GM10847 (cell line): ENCODE data around the gene OR8J1.

Source experiments
- POLR2A ChIP-seq: IDR thresholded peaks from 2 replicates; pipeline ENCODE4 v1.6.1; 2011; ENCODE audit not compliant: insufficient read length; ENCODE audit errors: extremely low read depth

The OR8J1 gene

GRCh38 chr11:56353991-56354390, at the start of gene OR8J1:
OR8J1 (plus strand) TSS chr11:56354291; CDS start chr11:56360247, 5,956 bp downstream.
- no peak for TF ChIP-seq POLR2A

GRCh38 chr11:56307836-56308235, 46.3 kb upstream of the OR8J1 start:
- no peak for TF ChIP-seq POLR2A

- TF ChIP-seq POLR2A: no peak
Measured at GRCh38 chr11:56314844-56315243, 39.2 kb upstream of the OR8J1 start, which contains the start of gene OR8K3. OR8K3 (plus strand) TSS chr11:56315144; CDS start chr11:56318307, 3,163 bp downstream.

- no peak for TF ChIP-seq POLR2A
Measured at GRCh38 chr11:56331861-56332491, 22.1 kb upstream of the OR8J1 start.

- no peak for TF ChIP-seq POLR2A
Measured at GRCh38 chr11:56333156-56333555, 20.9 kb upstream of the OR8J1 start.

- TF ChIP-seq POLR2A: no peak
Measured at GRCh38 chr11:56340289-56340688, 13.8 kb upstream of the OR8J1 start.

- TF ChIP-seq POLR2A: no peak
Measured at GRCh38 chr11:56345739-56346138, 8.4 kb upstream of the OR8J1 start, which contains the start of gene OR8K1. OR8K1 (plus strand) TSS chr11:56346039; CDS start chr11:56346039, 0 bp downstream.

GRCh38 chr11:56375324-56375723, 21.2 kb downstream of the OR8J1 start, which contains the start of gene OR8U1:
OR8U1 (plus strand) TSS chr11:56375624; CDS start chr11:56375624, 0 bp downstream.
- no peak for TF ChIP-seq POLR2A

GRCh38 chr11:56380120-56380519, 26.0 kb downstream of the OR8J1 start:
- TF ChIP-seq POLR2A: no peak

GRCh38 chr11:56394381-56394780, 40.3 kb downstream of the OR8J1 start:
- TF ChIP-seq POLR2A: no peak

- no peak for TF ChIP-seq POLR2A
Measured at GRCh38 chr11:56396047-56396446, 42.0 kb downstream of the OR8J1 start.

- no peak for TF ChIP-seq POLR2A
Measured at GRCh38 chr11:56404393-56404792, 50.3 kb downstream of the OR8J1 start.

- no peak for TF ChIP-seq POLR2A
Measured at GRCh38 chr11:56410801-56411200, 56.7 kb downstream of the OR8J1 start.
